Mucosa of rectum (tissue), 2 donors: ENCODE results near the gene CNTNAP1.

Experiments used
- H3K27ac ChIP-seq, 2 donors: one replicate each; pipeline ENCODE4 v1.7.0; 2013; ENCODE audit warnings: inconsistent platforms in 2 of 2, low read depth in 2 of 2, low read length in 2 of 2
- H3K27me3 ChIP-seq, 2 donors: one replicate each; pipeline ENCODE4 v1.7.0; 2013; ENCODE audit warnings: low read length in 2 of 2; ENCODE audit not compliant: control insufficient read depth in 2 of 2, insufficient read depth in 2 of 2
- H3K36me3 ChIP-seq, 2 donors: one replicate each; pipeline ENCODE4 v1.7.0; 2013; ENCODE audit warnings: low read length in 2 of 2; ENCODE audit not compliant: control insufficient read depth in 2 of 2, insufficient read depth in 2 of 2
- H3K4me1 ChIP-seq, 2 donors: one replicate each; pipeline ENCODE4 v1.7.0; 2013; ENCODE audit warnings: low read length in 2 of 2, mild to moderate bottlenecking in 1 of 2; ENCODE audit not compliant: control insufficient read depth in 2 of 2, insufficient read depth in 2 of 2
- H3K4me3 ChIP-seq, 2 donors: one replicate each; pipeline ENCODE4 v1.7.0; 2013; ENCODE audit warnings: low read length in 2 of 2
- H3K9ac ChIP-seq, 2 donors: one replicate each; pipeline ENCODE4 v1.7.0; 2013; ENCODE audit warnings: low read length in 2 of 2, low read depth in 1 of 2, mild to moderate bottlenecking in 1 of 2
- H3K9me3 ChIP-seq, 2 donors: one replicate each; pipeline ENCODE4 v1.7.0; 2013; ENCODE audit warnings: low read length in 2 of 2; ENCODE audit not compliant: control insufficient read depth in 2 of 2
- donor health status: healthy.
- donor health status: Normal muscosa, but diverticular disease.

Gene CNTNAP1

GRCh38 chr17:42681976-42682721 is at the start of gene CNTNAP1:
Gene CNTNAP1, plus strand, starts transcription at chr17:42682531. Its CDS starts 299 bp downstream, at chr17:42682830.
- H3K27ac ChIP-seq: peak within 1 kb of the TSS in 1 of 2 donors; percentile 28
- H3K9me3 ChIP-seq: no peaks in the 10 kb centered on the region
- H3K36me3 ChIP-seq: no peaks in the 10 kb centered on the region
- H3K27me3 ChIP-seq: peaks cover 7 to 10% of the 10 kb centered on the region in 2 donors
- peak within 1 kb of the TSS in 1 of 2 donors; percentile 52 for H3K9ac ChIP-seq
- peaks cover 53 to 58% of the 10 kb centered on the region in 2 donors for H3K4me1 ChIP-seq
- H3K4me3 ChIP-seq: peak within 1 kb of the TSS; percentile 49 to 66

- Histone ChIP-seq H3K4me1 (no peaks in the 10 kb centered on the region), H3K27me3 (no peaks in the 10 kb centered on the region), H3K9ac (no peak overlapping the region), H3K9me3 (no peaks in the 10 kb centered on the region), H3K27ac (no peak overlapping the region), H3K4me3 (no peak overlapping the region), H3K36me3 (no peaks in the 10 kb centered on the region)
Observed at GRCh38 chr17:42632949-42633444, 49.3 kb upstream of the CNTNAP1 start.

- no peak overlapping the region for H3K27ac ChIP-seq
Observed at GRCh38 chr17:42639525-42640113, 42.7 kb upstream of the CNTNAP1 start.

GRCh38 chr17:42640121-42640520 is 42.2 kb upstream of the CNTNAP1 start:
- H3K9me3 ChIP-seq: no peaks in the 10 kb centered on the region
- H3K4me1 ChIP-seq: no peaks in the 10 kb centered on the region
- no peaks in the 10 kb centered on the region for H3K36me3 ChIP-seq
- no peak overlapping the region for H3K27ac ChIP-seq
- H3K9ac ChIP-seq: no peak overlapping the region
- H3K27me3 ChIP-seq: no peaks in the 10 kb centered on the region
- no peak overlapping the region for H3K4me3 ChIP-seq

More at GRCh38 chr17:42639525-42640113, 42.7 kb upstream of the CNTNAP1 start:
- no peak overlapping the region for H3K9ac ChIP-seq
- H3K36me3 ChIP-seq: no peaks in the 10 kb centered on the region
- no peaks in the 10 kb centered on the region for H3K4me1 ChIP-seq
- H3K4me3 ChIP-seq: no peak overlapping the region
- no peaks in the 10 kb centered on the region for H3K9me3 ChIP-seq
- no peaks in the 10 kb centered on the region for H3K27me3 ChIP-seq

GRCh38 chr17:42642336-42642735 is 40.0 kb upstream of the CNTNAP1 start:
- Histone ChIP-seq H3K9ac (no peak overlapping the region), H3K36me3 (no peaks in the 10 kb centered on the region), H3K9me3 (no peaks in the 10 kb centered on the region), H3K27ac (no peak overlapping the region), H3K4me1 (no peaks in the 10 kb centered on the region), H3K4me3 (no peak overlapping the region), H3K27me3 (no peaks in the 10 kb centered on the region)

GRCh38 chr17:42647778-42648177 is 34.6 kb upstream of the CNTNAP1 start:
- Histone ChIP-seq H3K27me3 (no peaks in the 10 kb centered on the region), H3K36me3 (no peaks in the 10 kb centered on the region), H3K4me3 (no peak overlapping the region), H3K4me1 (no peaks in the 10 kb centered on the region), H3K9ac (no peak overlapping the region), H3K27ac (no peak overlapping the region), H3K9me3 (no peaks in the 10 kb centered on the region)

- H3K9me3 ChIP-seq: no peaks in the 10 kb centered on the region
- peaks cover 0 to 2% of the 10 kb centered on the region in 2 donors for H3K27me3 ChIP-seq
- H3K4me3 ChIP-seq: no peak overlapping the region
- H3K9ac ChIP-seq: no peak overlapping the region
- H3K4me1 ChIP-seq: no peaks in the 10 kb centered on the region
- no peaks in the 10 kb centered on the region for H3K36me3 ChIP-seq
- no peak overlapping the region for H3K27ac ChIP-seq
Observed at GRCh38 chr17:42651392-42651791, 30.9 kb upstream of the CNTNAP1 start.

- no peaks in the 10 kb centered on the region for H3K4me1 ChIP-seq
- peaks cover 0 to 2% of the 10 kb centered on the region in 2 donors for H3K27me3 ChIP-seq
- peak overlapping the region in 1 of 2 donors; percentile 54 for H3K4me3 ChIP-seq
- H3K9me3 ChIP-seq: no peaks in the 10 kb centered on the region
- peak overlapping the region; percentile 29 to 46 for H3K27ac ChIP-seq
- peak overlapping the region in 1 of 2 donors; percentile 3 for H3K9ac ChIP-seq
- H3K36me3 ChIP-seq: no peaks in the 10 kb centered on the region
Observed at GRCh38 chr17:42653179-42654124, 28.9 kb upstream of the CNTNAP1 start.

GRCh38 chr17:42655528-42655927 is 26.8 kb upstream of the CNTNAP1 start:
- Histone ChIP-seq H3K4me1 (peaks cover 4 to 13% of the 10 kb centered on the region in 2 donors), H3K4me3 (no peak overlapping the region), H3K9ac (no peak overlapping the region), H3K9me3 (no peaks in the 10 kb centered on the region), H3K27me3 (peaks cover 0 to 2% of the 10 kb centered on the region in 2 donors), H3K27ac (no peak overlapping the region), H3K36me3 (no peaks in the 10 kb centered on the region)
